Measurements from ENCODE around the gene CCSER1.
A peak's percentile ranks its signal among the peaks of the same experiment; 100 is the strongest.
"Not testable (repeated sequence)": the region's sequence is repeated elsewhere in the genome, so short reads cannot be mapped to it uniquely, and the experiment has no call there.

Gene CCSER1

GRCh38 chr4:90457817-90458216 is 330.6 kb downstream of the CCSER1 start:
- H3K9me3 ChIP-seq (ENCODE audit: low read depth, low read length) = no peaks in the 10 kb centered on the region
- H3K36me3 ChIP-seq (ENCODE audit: insufficient read depth, low read length) = no peaks in the 10 kb centered on the region
- no peak overlapping the region for H3K27ac ChIP-seq
- no peak for DNase-seq (ENCODE audit: low read depth, low spot score)
- H3K9ac ChIP-seq (ENCODE audit: insufficient read length) = no peak overlapping the region
- H3K4me3 ChIP-seq = no peak overlapping the region
- no peak for TF ChIP-seq EZH2 (IDR thresholded peaks at IDR 0.05)

- Histone ChIP-seq H3K4me3 (no peak overlapping the region), H3K9ac (ENCODE audit: insufficient read length) (no peak overlapping the region), H3K27ac (no peak overlapping the region), H3K36me3 (ENCODE audit: insufficient read depth, low read length) (no peaks in the 10 kb centered on the region), H3K9me3 (ENCODE audit: low read depth, low read length) (no peaks in the 10 kb centered on the region)
- DNase-seq (ENCODE audit: low read depth, low spot score) = no peak
- no peak for TF ChIP-seq EZH2 (IDR thresholded peaks at IDR 0.05)
- TF ChIP-seq FOXP2 (optimal IDR thresholded peaks at IDR 0.05; ENCODE audit: control extremely low read depth, extremely low read length, insufficient read depth) = no peak
- TF ChIP-seq POLR2AphosphoS5 (IDR thresholded peaks at IDR 0.05; ENCODE audit: borderline replicate concordance, low read depth, low read length) = no peak
Measured at GRCh38 chr4:90458576-90458975, 331.4 kb downstream of the CCSER1 start.

GRCh38 chr4:90474484-90474883 is 347.3 kb downstream of the CCSER1 start:
- TF ChIP-seq POLR2AphosphoS5 (IDR thresholded peaks at IDR 0.05; ENCODE audit: borderline replicate concordance, low read depth, low read length) (no peak), FOXP2 (optimal IDR thresholded peaks at IDR 0.05; ENCODE audit: control extremely low read depth, extremely low read length, insufficient read depth) (no peak), EZH2 (IDR thresholded peaks at IDR 0.05) (no peak)
- Histone ChIP-seq H3K9me3 (ENCODE audit: low read depth, low read length) (no peaks in the 10 kb centered on the region), H3K36me3 (ENCODE audit: insufficient read depth, low read length) (no peaks in the 10 kb centered on the region), H3K9ac (ENCODE audit: insufficient read length) (no peak overlapping the region), H3K27ac (no peak overlapping the region), H3K4me3 (no peak overlapping the region)
- no peak for DNase-seq (ENCODE audit: low read depth, low spot score)

- no peak overlapping the region for H3K27ac ChIP-seq
- H3K4me3 ChIP-seq = no peak overlapping the region
- H3K36me3 ChIP-seq (ENCODE audit: insufficient read depth, low read length) = no peaks in the 10 kb centered on the region
- no peak overlapping the region for H3K9ac ChIP-seq (ENCODE audit: insufficient read length)
- DNase-seq (ENCODE audit: low read depth, low spot score) = no peak
- H3K9me3 ChIP-seq (ENCODE audit: low read depth, low read length) = no peaks in the 10 kb centered on the region
- no peak for TF ChIP-seq EZH2 (IDR thresholded peaks at IDR 0.05)
- TF ChIP-seq FOXP2 (optimal IDR thresholded peaks at IDR 0.05; ENCODE audit: control extremely low read depth, extremely low read length, insufficient read depth) = no peak
- TF ChIP-seq POLR2AphosphoS5 (IDR thresholded peaks at IDR 0.05; ENCODE audit: borderline replicate concordance, low read depth, low read length) = no peak
Measured at GRCh38 chr4:90476019-90476418, 348.8 kb downstream of the CCSER1 start.

GRCh38 chr4:90476586-90476985 is 349.4 kb downstream of the CCSER1 start:
- Histone ChIP-seq H3K9ac (ENCODE audit: insufficient read length) (no peak overlapping the region), H3K27ac (no peak overlapping the region), H3K9me3 (ENCODE audit: low read depth, low read length) (no peaks in the 10 kb centered on the region), H3K4me3 (no peak overlapping the region), H3K36me3 (ENCODE audit: insufficient read depth, low read length) (no peaks in the 10 kb centered on the region)
- TF ChIP-seq POLR2AphosphoS5 (IDR thresholded peaks at IDR 0.05; ENCODE audit: borderline replicate concordance, low read depth, low read length) = no peak
- TF ChIP-seq EZH2 (IDR thresholded peaks at IDR 0.05) = no peak
- TF ChIP-seq FOXP2 (optimal IDR thresholded peaks at IDR 0.05; ENCODE audit: control extremely low read depth, extremely low read length, insufficient read depth) = no peak
- DNase-seq (ENCODE audit: low read depth, low spot score) = no peak

GRCh38 chr4:90484894-90485293 is 357.7 kb downstream of the CCSER1 start:
- H3K9ac ChIP-seq (ENCODE audit: insufficient read length); H3K27ac ChIP-seq; DNase-seq (ENCODE audit: low read depth, low spot score); H3K9me3 ChIP-seq (ENCODE audit: low read depth, low read length); H3K36me3 ChIP-seq (ENCODE audit: insufficient read depth, low read length); H3K4me3 ChIP-seq: not testable (repeated sequence)

- Histone ChIP-seq H3K27ac (no peak overlapping the region), H3K4me3 (no peak overlapping the region), H3K36me3 (ENCODE audit: insufficient read depth, low read length) (no peaks in the 10 kb centered on the region), H3K9me3 (ENCODE audit: low read depth, low read length) (no peaks in the 10 kb centered on the region), H3K9ac (ENCODE audit: insufficient read length) (no peak overlapping the region)
- DNase-seq (ENCODE audit: low read depth, low spot score) = no peak
- no peak for TF ChIP-seq POLR2AphosphoS5 (IDR thresholded peaks at IDR 0.05; ENCODE audit: borderline replicate concordance, low read depth, low read length)
- no peak for TF ChIP-seq FOXP2 (optimal IDR thresholded peaks at IDR 0.05; ENCODE audit: control extremely low read depth, extremely low read length, insufficient read depth)
- no peak for TF ChIP-seq EZH2 (IDR thresholded peaks at IDR 0.05)
Measured at GRCh38 chr4:90486346-90486745, 359.2 kb downstream of the CCSER1 start.

- no peak overlapping the region for H3K4me3 ChIP-seq
- no peak for TF ChIP-seq POLR2AphosphoS5 (IDR thresholded peaks at IDR 0.05; ENCODE audit: borderline replicate concordance, low read depth, low read length)
- no peak for TF ChIP-seq FOXP2 (optimal IDR thresholded peaks at IDR 0.05; ENCODE audit: control extremely low read depth, extremely low read length, insufficient read depth)
- no peak for TF ChIP-seq EZH2 (IDR thresholded peaks at IDR 0.05)
- no peak overlapping the region for H3K27ac ChIP-seq
- DNase-seq (ENCODE audit: low read depth, low spot score) = no peak
- no peaks in the 10 kb centered on the region for H3K9me3 ChIP-seq (ENCODE audit: low read depth, low read length)
- H3K9ac ChIP-seq (ENCODE audit: insufficient read length) = no peak overlapping the region
- no peaks in the 10 kb centered on the region for H3K36me3 ChIP-seq (ENCODE audit: insufficient read depth, low read length)
Measured at GRCh38 chr4:90495211-90495610, 368.0 kb downstream of the CCSER1 start.

- Histone ChIP-seq H3K27ac (no peak overlapping the region; the same call in 1 of the 2 replicates), H3K4me3 (peak overlapping the region; percentile 9; the same call in 1 of the 2 replicates), H3K9ac (ENCODE audit: insufficient read length) (peak overlapping the region; percentile 8), H3K36me3 (ENCODE audit: insufficient read depth, low read length) (no peaks in the 10 kb centered on the region), H3K9me3 (ENCODE audit: low read depth, low read length) (no peaks in the 10 kb centered on the region)
- TF ChIP-seq POLR2AphosphoS5 (IDR thresholded peaks at IDR 0.05; ENCODE audit: borderline replicate concordance, low read depth, low read length) = no peak
- TF ChIP-seq FOXP2 (optimal IDR thresholded peaks at IDR 0.05; ENCODE audit: control extremely low read depth, extremely low read length, insufficient read depth) = no peak
- no peak for TF ChIP-seq EZH2 (IDR thresholded peaks at IDR 0.05)
- no peak for DNase-seq (ENCODE audit: low read depth, low spot score)
Measured at GRCh38 chr4:90495936-90496335, 368.7 kb downstream of the CCSER1 start.

Measured in SK-N-MC (cell line).